ENCODE data around the gene SNX8.
"Not testable (repeated sequence)": the region's sequence is repeated elsewhere in the genome, so short reads cannot be mapped to it uniquely, and the experiment has no call there.

SNX8 gene

DNA sequence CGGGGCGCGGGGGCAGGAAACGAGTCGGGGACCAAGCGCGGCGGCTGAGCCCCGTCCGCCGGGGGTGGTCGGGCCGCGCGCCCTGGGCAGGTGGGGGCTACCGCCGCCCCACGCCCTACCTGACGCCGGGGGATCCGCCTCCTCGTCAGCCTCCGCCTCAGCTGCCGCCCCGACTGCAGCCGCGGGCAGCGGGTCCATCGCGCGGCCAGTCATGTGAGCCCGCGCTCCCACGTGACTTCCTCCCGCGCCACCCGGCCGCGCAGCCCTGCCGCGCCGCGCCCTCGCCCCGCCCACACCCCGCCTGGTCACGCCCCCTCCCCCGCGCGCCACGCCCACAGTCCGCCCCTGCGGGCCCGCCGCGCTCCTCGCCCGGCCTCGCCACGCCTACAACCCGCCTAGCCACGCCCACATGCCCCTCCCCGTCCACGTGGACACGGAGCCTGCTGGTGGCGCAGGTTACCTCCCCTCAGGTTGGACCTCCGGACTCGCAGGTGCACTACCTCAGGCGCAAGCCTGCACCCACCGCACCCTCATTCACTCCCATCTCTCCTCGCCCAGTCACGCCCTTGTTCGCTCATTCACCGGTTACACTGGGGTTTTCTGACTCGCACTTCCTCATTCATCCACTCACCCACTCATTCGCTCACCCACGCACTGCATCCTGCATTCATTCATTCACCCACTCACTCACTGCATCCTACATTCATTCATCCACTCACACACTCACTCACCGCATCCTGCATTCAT, at the start of gene SNX8:
Gene SNX8, minus strand, starts transcription at position 233 of the 747 bp plus-strand sequence. Its CDS starts 20 bp downstream, at position 213.
- DNase-seq = peak; percentile 95

GRCh38 chr7:2362385-2363088, 48.3 kb upstream of the SNX8 start:
- DNase-seq = no peak

- DNase-seq = no peak
These were observed 46.6 kb upstream of the SNX8 start for GRCh38 chr7:2360796-2361195.

DNA sequence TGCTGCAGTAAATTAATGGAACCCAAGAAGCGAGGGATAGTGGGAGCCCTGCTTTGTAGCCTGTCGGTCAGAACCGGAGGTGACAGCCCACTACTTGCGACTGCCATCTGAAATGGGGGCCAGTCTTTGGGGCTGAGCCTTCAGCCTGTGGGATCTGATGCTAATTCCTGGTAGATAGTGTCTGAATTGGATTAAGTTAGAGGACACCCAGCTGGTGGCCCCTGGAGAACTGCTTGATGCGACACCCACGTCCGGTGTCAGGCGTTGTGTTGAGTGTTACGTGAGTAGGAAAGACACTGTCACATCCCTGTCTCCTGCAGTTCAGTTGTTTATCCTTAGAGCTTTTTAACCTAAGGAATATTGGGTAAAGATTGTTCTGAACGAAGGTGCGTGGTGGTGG, 45.4 kb upstream of the SNX8 start:
- DNase-seq = no peak

DNA sequence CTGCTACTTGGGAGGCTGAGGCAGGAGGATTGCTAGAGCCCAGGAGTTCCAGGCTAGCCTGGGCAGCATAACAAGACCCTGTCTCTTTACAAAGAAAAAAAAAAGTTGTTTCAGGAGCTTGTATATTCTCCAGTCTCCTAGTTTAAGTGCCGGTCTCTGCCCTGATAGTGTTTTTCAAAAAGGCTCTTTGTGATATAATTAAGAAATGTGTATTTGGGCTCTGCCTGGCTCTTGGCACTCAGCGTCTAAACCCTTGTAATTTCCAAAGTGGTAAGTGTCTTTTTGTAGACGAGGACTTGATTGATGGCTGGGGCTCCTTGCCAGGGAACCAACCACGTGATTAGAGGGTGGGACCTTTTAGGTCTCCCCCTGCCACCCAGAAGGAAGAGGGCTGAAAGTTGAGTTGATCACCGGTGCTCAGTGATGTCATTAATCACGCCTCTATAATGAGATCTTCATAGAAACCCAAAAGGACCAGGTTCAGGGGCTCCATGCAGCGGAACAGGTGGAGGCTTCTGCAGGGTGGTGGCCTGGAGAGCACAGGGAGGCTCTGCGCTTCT, 44.8 kb upstream of the SNX8 start:
- no peak for DNase-seq

DNA sequence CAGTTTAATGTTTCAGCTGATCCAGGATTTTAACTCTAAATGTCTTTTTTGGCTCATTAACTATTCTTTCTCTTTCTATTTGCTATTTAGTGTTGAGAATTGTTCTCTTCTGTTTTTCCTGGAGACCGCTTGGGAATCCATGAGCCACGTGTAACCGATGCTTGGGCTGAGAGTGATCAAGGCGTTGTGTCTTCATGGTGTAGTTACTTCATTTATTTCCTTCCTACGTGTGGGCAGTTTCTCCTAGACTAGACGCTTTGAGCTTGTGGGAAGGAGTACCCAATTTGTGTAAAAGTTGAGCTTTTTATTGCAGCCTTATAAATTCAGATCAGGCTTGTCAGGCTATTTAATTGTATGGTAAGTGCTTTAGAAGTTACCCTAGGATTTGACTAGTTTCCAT, 43.3 kb upstream of the SNX8 start:
- DNase-seq = peak; percentile 56

GRCh38 chr7:2357165-2357564, 42.9 kb upstream of the SNX8 start:
- DNase-seq = no peak

DNA sequence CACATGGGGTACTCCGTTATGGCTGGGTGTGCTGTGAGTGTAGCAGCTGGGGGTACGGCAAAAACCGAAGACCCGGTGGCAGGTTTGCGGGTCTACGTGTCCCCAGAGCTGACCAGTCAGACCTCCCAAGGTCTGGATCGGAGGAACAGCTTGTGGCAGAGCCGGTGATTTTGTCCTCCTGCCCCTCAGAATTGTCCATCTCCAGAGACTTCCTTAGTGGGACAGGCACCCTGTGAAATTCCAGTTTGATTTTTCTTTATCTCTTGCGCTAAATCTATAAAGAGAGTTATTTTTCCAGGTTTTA, 41.4 kb upstream of the SNX8 start:
- DNase-seq = no peak

DNA sequence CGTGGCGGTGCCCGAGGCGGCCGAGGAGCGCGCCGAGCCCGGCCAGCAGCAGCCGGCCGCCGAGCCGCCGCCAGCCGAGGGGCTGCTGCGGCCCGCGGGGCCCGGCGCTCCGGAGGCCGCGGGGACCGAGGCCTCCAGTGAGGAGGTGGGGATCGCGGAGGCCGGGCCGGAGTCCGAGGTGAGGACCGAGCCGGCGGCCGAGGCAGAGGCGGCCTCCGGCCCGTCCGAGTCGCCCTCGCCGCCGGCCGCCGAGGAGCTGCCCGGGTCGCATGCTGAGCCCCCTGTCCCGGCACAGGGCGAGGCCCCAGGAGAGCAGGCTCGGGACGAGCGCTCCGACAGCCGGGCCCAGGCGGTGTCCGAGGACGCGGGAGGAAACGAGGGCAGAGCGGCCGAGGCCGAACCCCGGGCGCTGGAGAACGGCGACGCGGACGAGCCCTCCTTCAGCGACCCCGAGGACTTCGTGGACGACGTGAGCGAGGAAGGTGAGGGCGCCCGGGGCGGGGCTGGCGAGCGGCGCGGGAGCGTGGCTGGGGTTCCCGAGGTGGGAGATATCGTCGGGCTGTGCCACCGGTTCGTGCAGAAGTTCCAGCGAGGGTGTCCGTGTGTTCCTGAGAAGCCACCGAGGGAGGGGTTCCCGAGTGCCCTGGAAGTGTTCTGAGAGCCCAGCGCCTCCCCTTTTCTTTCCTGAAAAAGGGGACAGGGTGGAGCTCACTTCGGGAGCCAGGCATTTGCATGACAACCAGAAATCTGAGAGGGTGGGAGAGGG, 40.9 kb upstream of the SNX8 start:
- peak; percentile 7 for DNase-seq

DNA sequence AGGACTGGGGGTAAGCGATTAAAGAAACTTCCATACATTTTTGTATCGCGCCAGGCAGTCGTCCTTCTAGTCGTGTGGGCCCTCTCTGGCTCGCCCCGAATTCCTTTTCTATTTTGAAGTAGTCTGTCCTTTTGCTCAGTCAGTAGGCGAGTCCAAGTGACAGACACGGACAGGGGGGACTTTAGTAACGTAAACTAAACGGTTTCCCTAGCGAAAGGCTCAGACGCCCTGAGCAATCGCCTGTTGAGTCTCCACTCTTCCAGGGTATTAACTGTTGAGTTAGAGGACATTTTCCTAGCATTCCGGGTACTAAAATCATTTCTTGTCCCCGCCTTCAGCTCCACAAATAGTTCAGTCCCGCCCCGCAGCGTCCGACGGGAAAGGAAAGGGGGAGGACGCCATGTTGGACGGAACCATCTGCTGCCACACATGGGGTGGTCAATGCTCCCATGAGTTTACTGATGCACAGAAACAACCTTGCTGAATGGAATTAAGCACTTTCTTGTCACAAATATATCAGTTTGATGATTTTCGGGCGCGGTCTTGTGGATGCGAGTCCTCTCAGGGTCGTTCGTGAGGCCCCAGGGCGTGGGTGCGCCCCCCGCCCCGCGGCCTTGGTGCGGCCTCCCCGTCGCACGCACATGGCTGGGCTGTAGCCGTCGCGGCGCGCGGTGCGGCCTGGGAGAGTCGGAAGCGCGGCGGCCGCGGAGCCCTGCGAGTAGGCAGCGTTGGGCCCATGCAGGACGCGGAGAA, 40.1 kb upstream of the SNX8 start, which contains the start of gene EIF3B:
Gene EIF3B, plus strand, starts transcription at position 642 of the 753 bp plus-strand sequence. Its CDS starts 95 bp downstream, at position 737.
- DNase-seq = peak; percentile 91

- DNase-seq = peak; percentile 87
These were observed 39.6 kb upstream of the SNX8 start for GRCh38 chr7:2353936-2354185.

- DNase-seq = no peak
These were observed 39.1 kb upstream of the SNX8 start for GRCh38 chr7:2353113-2353935.

DNA sequence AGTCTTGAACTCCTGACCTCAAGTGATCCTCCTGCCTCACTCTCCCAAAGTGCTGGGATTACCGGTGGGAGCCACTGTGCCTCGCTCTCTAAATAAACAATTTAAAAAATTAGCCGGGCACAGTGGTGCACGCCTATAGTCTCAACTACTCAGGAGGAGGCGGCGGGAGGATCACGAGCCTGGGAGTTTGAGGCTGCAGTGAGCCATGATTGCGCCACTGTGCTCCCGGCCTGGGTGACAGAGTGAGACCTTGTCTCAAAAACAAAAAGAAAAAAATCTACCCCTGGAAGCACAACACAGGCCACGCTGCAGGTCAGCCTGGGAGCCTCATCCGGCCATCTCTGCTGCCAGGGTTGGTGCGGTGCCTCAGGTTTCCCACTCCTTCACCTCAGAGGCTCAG, 36.6 kb upstream of the SNX8 start:
- DNase-seq = peak; percentile 27

DNA sequence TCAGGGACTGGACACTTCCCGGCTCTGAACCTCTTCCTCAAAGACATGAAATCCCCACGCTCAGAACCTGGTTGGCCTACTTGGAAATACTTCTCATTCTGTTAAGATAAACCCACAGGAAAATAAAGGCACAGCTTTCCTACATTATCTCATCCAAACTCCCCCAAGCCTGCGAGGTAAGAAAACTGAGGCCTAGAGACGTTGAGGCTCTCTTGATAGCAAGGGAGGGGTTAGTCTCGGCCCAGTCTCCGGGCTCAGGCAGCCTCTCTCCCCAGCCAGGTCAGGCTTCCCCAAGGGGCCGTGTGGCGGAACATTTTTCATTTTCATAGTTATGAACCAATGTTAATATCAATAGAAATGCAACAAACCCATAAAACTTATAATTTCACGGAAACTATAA, 35.8 kb upstream of the SNX8 start:
- DNase-seq = no peak

DNA sequence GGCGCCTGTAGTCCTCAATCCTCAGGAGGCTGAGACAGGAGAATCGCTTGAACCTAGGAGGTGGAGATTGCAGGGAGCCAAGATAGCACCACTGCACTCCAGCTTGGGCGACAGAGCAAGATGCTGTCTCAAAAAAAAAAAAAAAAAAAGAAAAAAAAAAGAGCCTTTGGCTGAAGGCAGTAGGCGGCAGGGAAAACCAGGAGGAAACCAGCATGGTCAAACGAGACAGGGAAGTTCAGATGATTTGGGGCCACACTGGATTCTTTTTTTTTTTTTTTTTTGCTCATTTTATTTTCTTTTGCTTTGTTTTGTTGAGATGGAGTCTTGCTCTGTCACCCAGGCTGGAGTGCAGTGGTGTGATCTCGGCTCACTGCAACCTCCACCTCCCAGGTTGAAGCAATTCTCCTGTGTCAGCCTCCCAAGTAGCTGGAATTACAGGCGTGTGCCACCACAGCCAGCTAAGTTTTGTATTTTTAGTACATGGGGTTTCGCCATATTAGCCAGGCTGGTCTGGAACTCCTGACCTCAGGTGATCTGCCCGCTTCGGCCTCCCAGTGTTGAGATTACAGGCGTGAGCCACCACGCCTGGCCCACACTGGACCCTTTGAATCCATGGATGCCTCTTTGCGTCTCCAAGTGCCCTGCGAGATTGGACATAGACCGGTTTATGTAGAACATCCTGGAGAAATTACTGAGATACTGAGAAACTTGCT, 33.3 kb upstream of the SNX8 start:
- DNase-seq = peak; percentile 63

DNA sequence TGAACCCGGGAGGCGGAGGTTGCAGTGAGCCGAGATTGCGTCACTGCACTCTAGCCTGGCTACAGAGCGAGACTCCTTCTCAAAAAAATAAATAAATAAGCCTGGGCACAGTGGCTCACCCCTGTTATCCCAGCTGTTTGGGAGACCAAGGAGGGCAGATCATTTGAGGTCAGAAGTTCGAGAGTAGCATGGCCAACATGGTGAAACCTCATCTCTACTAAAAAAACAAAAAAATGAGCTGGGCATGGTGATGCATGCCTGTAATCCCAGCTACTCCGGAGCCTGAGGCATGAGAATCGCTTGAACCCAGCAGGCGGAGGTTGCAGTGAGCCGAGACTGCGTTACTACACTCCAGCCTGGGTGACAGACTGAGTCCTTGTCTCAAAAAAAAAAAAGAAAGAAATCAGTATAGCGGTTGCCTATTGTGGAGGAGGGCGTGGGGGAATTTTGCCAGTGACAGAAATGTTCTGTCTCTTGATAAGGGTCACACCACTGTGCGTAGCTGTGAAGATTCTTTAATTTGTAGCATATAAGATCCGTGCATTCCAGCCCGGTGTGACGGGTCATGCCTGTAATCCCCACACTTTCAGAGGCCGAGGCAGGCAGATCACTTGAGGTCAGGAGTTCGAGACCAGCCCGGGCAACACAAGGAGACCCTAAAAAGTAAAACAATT, 22.5 kb upstream of the SNX8 start:
- no peak for DNase-seq

DNA sequence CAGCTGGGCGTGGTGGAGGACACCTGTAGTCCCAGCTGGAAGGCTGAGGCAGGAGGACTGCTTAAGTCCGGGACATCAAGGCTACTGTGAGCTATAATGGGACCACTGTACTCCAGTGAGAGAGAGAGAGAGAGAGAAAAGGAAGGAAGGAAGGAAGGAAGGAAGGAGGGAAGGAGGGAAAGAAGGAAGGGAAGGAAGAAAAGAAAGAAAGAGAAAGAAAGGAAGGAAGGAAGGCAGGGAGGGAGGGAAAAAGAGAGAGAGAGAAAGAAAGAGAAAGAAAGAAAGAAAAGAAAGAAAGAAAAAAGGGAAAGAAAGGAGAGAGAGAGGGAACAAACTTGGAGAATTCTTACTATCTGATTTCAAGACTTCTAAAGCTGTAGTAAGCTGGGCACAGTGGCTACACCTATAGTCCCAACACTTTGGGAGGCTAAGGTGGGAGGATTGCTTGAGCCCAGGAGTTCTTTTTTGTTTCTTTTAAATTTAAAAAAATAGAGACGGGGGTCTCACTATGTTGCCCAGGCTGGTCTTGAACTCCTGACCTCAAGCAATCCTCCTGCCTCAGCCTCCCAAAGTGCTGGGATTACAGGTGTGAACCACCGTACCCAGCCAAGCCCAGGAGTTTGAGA, 18.5 kb upstream of the SNX8 start:
- not testable (repeated sequence) for DNase-seq

DNA sequence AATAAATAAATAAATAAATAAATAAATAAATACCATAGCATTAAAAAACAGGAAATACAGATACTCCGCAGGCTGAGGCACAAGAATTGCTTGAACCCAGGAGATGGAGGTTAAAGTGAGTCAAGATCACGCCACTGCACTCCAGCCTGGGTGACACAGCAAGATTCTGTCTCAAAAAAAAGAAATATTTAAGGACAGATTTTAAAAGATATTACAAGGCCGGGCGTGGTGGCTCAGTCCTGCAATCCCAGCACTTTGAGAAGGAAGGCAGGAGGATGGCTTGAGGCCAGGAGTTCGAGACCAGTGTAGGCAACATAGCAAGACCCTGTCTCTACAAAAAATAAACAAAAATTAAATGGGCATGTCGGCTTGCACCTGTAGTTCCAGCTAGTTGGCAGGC, 17.5 kb upstream of the SNX8 start:
- DNase-seq = peak; percentile 62

DNA sequence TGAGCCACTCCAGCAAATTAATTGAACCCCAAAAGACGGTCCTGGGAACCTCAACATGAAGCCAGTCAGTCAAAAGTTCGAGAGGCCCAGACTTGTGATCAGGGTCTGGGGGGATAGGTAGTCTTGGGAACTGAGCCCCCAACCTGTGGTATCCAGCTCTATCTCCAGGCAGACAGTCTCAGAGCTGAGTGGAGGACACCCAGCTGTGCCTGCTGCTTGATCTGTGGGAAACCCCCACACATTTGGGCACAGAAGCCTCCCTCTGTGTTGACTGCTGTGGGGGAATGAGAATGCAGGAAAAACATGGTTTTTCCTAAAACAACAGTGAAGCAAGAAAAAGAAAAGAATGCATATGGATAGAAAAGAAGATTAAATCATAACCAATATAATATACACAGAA, 16.3 kb upstream of the SNX8 start:
- no peak for DNase-seq

GRCh38 chr7:2326951-2327350, 12.7 kb upstream of the SNX8 start:
- peak; percentile 94 for DNase-seq

Data from inflammatory macrophage treated with lipopolysaccharide for 4 hours (primary cell).